H1 (cell line): Measurements from ENCODE around the gene LIN37. TPM values are rescaled to one million over a fixed set of nuclear protein-coding genes. Genes with fewer than 3 reads are reported as not detected.

Experiments used
- CEBPB ChIP-seq: IDR thresholded peaks from 2 replicates; pipeline ENCODE4 v1.6.1; 2012; ENCODE audit warnings: low read depth, low read length
- CHD1 ChIP-seq: IDR thresholded peaks from 2 replicates; pipeline ENCODE4 v1.6.1; 2012; ENCODE audit warnings: low read depth, low read length, improper control_type of control experiment
- JUN ChIP-seq: IDR thresholded peaks from 2 replicates; pipeline ENCODE4 v1.6.1; 2011; ENCODE audit warnings: low read depth, mild to moderate bottlenecking, improper control_type of control experiment, low read length
- KDM4A ChIP-seq: IDR thresholded peaks from one replicate; pipeline ENCODE4 v1.7.1; 2012; ENCODE audit warnings: low read depth, mild to moderate bottlenecking, moderate library complexity, low read length, inconsistent platforms; ENCODE audit not compliant: severe bottlenecking
- POLR2AphosphoS5 ChIP-seq: IDR thresholded peaks from 2 replicates; pipeline ENCODE4 v1.6.1; 2011; ENCODE audit warnings: low read depth, low read length
- RNF2 ChIP-seq: fragments of 200-900, 300-1000 bp; sonication (generic); IDR thresholded peaks from 2 replicates; pipeline ENCODE4 v1.7.1; 2016; ENCODE audit warnings: borderline replicate concordance, low read depth, mild to moderate bottlenecking, antibody characterized with exemption, low read length; ENCODE audit not compliant: poor library complexity, severe bottlenecking; ENCODE audit errors: missing control alignments
- TAF1 ChIP-seq: IDR thresholded peaks from 2 replicates; pipeline ENCODE4 v1.6.1; 2011; ENCODE audit warnings: mild to moderate bottlenecking, low read depth, low read length
- TEAD4 ChIP-seq: IDR thresholded peaks from 2 replicates; pipeline ENCODE4 v1.6.1; 2012; ENCODE audit warnings: low read depth, low read length, inconsistent platforms, mixed read lengths
- polyA plus RNA-seq, 7 experiments: library from polyadenylated mRNA; depleted of rRNA in 3 of 7; stranded (reverse) in 5 of 7; unstranded in 2 of 7; fragments of >200 nt in 5 of 7; fragments of 200-250 nt in 2 of 7; gene quantifications; 1 replicate in 5 of 7; 2 replicates in 1 of 7; 4 replicates in 1 of 7; pipeline versions ENCODE4 v1.2.1 to v1.2.3, GENCODE V29; 2011 to 2013; ENCODE audit warnings: missing spikeins in 2 of 7, mixed read lengths in 2 of 7
- total RNA-seq: library from RNA; stranded (reverse); fragmentation: NEBNext Ultra II Directional; extraction: Animal tissue kit (Norgen Biotek cat#: 25700); gene quantifications from 2 replicates; pipeline ENCODE4 v1.2.1, GENCODE V29; 2021
- TF ChIP-seq, protein P1 (sequence below): fragments of 300-600 bp; sonication (generic); IDR thresholded peaks from 2 replicates; pipeline ENCODE4 v1.7.1; 2012; ENCODE audit warnings: low read length, moderate library complexity, mild to moderate bottlenecking, inconsistent platforms; ENCODE audit not compliant: insufficient replicate concordance
- TF ChIP-seq, protein P2 (sequence below): IDR thresholded peaks from 2 replicates; pipeline ENCODE4 v1.6.1; 2012; ENCODE audit warnings: inconsistent platforms

LIN37 gene
- total and polyA plus RNA-seq, 2 of the 8 experiments (the other 6 are each of a cell fraction or from before 2014, with no cell fraction given): 3.8 to 9.8 TPM

DNA sequence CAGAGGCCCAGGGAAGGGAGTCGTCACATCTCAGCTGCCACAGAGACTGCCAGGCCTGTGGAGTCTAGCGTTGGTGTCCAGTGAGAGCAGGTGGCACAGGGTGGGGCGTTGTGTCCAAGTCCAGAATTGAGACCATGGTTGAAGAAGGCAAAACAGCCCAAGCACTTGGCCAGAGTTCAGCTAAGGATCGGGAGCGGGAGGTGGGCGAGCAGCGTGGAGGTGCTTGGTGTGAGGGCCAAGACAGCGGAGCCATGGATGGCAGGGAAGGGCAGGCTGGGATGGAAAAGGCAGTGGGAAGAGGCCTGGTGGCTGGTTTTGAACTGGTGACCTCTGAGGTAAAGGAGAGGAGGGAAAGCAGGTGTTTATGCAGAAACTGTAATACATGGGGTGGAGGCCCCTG lies 14.1 kb upstream of the LIN37 start (continued):
- TF ChIP-seq, protein P1, sequence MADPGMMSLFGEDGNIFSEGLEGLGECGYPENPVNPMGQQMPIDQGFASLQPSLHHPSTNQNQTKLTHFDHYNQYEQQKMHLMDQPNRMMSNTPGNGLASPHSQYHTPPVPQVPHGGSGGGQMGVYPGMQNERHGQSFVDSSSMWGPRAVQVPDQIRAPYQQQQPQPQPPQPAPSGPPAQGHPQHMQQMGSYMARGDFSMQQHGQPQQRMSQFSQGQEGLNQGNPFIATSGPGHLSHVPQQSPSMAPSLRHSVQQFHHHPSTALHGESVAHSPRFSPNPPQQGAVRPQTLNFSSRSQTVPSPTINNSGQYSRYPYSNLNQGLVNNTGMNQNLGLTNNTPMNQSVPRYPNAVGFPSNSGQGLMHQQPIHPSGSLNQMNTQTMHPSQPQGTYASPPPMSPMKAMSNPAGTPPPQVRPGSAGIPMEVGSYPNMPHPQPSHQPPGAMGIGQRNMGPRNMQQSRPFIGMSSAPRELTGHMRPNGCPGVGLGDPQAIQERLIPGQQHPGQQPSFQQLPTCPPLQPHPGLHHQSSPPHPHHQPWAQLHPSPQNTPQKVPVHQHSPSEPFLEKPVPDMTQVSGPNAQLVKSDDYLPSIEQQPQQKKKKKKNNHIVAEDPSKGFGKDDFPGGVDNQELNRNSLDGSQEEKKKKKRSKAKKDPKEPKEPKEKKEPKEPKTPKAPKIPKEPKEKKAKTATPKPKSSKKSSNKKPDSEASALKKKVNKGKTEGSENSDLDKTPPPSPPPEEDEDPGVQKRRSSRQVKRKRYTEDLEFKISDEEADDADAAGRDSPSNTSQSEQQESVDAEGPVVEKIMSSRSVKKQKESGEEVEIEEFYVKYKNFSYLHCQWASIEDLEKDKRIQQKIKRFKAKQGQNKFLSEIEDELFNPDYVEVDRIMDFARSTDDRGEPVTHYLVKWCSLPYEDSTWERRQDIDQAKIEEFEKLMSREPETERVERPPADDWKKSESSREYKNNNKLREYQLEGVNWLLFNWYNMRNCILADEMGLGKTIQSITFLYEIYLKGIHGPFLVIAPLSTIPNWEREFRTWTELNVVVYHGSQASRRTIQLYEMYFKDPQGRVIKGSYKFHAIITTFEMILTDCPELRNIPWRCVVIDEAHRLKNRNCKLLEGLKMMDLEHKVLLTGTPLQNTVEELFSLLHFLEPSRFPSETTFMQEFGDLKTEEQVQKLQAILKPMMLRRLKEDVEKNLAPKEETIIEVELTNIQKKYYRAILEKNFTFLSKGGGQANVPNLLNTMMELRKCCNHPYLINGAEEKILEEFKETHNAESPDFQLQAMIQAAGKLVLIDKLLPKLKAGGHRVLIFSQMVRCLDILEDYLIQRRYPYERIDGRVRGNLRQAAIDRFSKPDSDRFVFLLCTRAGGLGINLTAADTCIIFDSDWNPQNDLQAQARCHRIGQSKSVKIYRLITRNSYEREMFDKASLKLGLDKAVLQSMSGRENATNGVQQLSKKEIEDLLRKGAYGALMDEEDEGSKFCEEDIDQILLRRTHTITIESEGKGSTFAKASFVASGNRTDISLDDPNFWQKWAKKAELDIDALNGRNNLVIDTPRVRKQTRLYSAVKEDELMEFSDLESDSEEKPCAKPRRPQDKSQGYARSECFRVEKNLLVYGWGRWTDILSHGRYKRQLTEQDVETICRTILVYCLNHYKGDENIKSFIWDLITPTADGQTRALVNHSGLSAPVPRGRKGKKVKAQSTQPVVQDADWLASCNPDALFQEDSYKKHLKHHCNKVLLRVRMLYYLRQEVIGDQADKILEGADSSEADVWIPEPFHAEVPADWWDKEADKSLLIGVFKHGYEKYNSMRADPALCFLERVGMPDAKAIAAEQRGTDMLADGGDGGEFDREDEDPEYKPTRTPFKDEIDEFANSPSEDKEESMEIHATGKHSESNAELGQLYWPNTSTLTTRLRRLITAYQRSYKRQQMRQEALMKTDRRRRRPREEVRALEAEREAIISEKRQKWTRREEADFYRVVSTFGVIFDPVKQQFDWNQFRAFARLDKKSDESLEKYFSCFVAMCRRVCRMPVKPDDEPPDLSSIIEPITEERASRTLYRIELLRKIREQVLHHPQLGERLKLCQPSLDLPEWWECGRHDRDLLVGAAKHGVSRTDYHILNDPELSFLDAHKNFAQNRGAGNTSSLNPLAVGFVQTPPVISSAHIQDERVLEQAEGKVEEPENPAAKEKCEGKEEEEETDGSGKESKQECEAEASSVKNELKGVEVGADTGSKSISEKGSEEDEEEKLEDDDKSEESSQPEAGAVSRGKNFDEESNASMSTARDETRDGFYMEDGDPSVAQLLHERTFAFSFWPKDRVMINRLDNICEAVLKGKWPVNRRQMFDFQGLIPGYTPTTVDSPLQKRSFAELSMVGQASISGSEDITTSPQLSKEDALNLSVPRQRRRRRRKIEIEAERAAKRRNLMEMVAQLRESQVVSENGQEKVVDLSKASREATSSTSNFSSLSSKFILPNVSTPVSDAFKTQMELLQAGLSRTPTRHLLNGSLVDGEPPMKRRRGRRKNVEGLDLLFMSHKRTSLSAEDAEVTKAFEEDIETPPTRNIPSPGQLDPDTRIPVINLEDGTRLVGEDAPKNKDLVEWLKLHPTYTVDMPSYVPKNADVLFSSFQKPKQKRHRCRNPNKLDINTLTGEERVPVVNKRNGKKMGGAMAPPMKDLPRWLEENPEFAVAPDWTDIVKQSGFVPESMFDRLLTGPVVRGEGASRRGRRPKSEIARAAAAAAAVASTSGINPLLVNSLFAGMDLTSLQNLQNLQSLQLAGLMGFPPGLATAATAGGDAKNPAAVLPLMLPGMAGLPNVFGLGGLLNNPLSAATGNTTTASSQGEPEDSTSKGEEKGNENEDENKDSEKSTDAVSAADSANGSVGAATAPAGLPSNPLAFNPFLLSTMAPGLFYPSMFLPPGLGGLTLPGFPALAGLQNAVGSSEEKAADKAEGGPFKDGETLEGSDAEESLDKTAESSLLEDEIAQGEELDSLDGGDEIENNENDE: no peak
- TF ChIP-seq POLR2AphosphoS5 (no peak), CEBPB (no peak), RNF2 (no peak), KDM4A (no peak), TEAD4 (no peak), JUN (no peak), TAF1 (no peak), CHD1 (no peak)
- TF ChIP-seq, protein P2, sequence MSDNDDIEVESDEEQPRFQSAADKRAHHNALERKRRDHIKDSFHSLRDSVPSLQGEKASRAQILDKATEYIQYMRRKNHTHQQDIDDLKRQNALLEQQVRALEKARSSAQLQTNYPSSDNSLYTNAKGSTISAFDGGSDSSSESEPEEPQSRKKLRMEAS: no peak
